K562 (cell line): ENCODE measurements around the gene LCA5. TPM values are rescaled to one million over a fixed set of nuclear protein-coding genes. Genes with fewer than 3 reads are reported as not detected.

Source experiments
- ARID2 ChIP-seq: fragments of 450-650 bp; IDR thresholded peaks from 2 replicates; pipeline ENCODE4 v1.6.1; 2017; ENCODE audit warnings: antibody characterized with exemption, mild to moderate bottlenecking
- CBFA2T3 ChIP-seq: fragments of 450-650 bp; IDR thresholded peaks from 2 replicates; pipeline ENCODE4 v1.6.1; 2017
- CUX1 ChIP-seq: fragments of 200-800 bp; sonication (Bioruptor generic); IDR thresholded peaks from 2 replicates; pipeline ENCODE4 v1.6.1; 2016; ENCODE audit warnings: missing genetic modification characterization, missing compliant biosample characterization
- E2F5 ChIP-seq: sonication (generic); formaldehyde crosslinking; IDR thresholded peaks from 2 replicates; pipeline ENCODE4 v1.8.0; 2022; ENCODE audit warnings: mild to moderate bottlenecking, missing genetic modification reagents
- ELK1 ChIP-seq: sonication (generic); formaldehyde crosslinking; IDR thresholded peaks from 2 replicates; pipeline ENCODE4 v1.8.1; 2022; ENCODE audit warnings: missing genetic modification reagents
- HOXB6 ChIP-seq: fragments of 250-450 bp; sonication (Bioruptor Pico); IDR thresholded peaks from 2 replicates; pipeline ENCODE4 v1.5.1; 2022; ENCODE audit warnings: mild to moderate bottlenecking, borderline replicate concordance
- L3MBTL2 ChIP-seq: fragments of 450-650 bp; IDR thresholded peaks from 2 replicates; pipeline ENCODE4 v1.6.1; 2016; ENCODE audit warnings: mild to moderate bottlenecking, moderate library complexity
- MAFG ChIP-seq: fragments of 450-650 bp; conservative IDR thresholded peaks from 2 replicates; pipeline ENCODE4 v1.6.1; 2016; ENCODE audit warnings: missing genetic modification characterization, missing compliant biosample characterization
- MYNN ChIP-seq, 2 experiments: sonication (generic); formaldehyde crosslinking in 1 of 2; IDR thresholded peaks; 2 replicates each; pipeline versions ENCODE4 v1.5.0 to v1.6.1; 2016 to 2020; ENCODE audit warnings: antibody characterized with exemption in 1 of 2, missing genetic modification reagents in 1 of 2
- NKRF ChIP-seq: fragments of 450-650 bp; IDR thresholded peaks from 2 replicates; pipeline ENCODE4 v1.6.1; 2016; ENCODE audit warnings: borderline replicate concordance
- RBM25 ChIP-seq: fragments of 200-400 bp; formaldehyde crosslinking; IDR thresholded peaks from 2 replicates; pipeline ENCODE4 v1.6.1; 2018; ENCODE audit warnings: low read length, low read depth, moderate library complexity; ENCODE audit not compliant: severe bottlenecking
- SMC3 ChIP-seq: conservative IDR thresholded peaks from 2 replicates; pipeline ENCODE4 v1.6.1; 2011; ENCODE audit warnings: low read depth, low read length, improper control_type of control experiment; ENCODE audit not compliant: insufficient read depth
- TAL1 ChIP-seq: fragments of 450-650 bp; IDR thresholded peaks from 2 replicates; pipeline ENCODE4 v1.6.1; 2016; ENCODE audit warnings: mild to moderate bottlenecking
- TEAD1 ChIP-seq, 2 experiments: fragments of 450-650 bp in 1 of 2; sonication (generic) in 1 of 2; formaldehyde crosslinking; IDR thresholded peaks; 2 replicates each; pipeline versions ENCODE4 v1.4.0 to v1.8.0; 2020 to 2022; ENCODE audit warnings: mild to moderate bottlenecking in 2 of 2, missing genetic modification reagents in 1 of 2
- ZBTB1 ChIP-seq: sonication (generic); formaldehyde crosslinking; IDR thresholded peaks from 2 replicates; pipeline ENCODE4 v1.8.1; 2023; ENCODE audit warnings: missing genetic modification reagents, low read depth, mild to moderate bottlenecking, borderline replicate concordance
- ZNF143 ChIP-seq: sonication (generic); formaldehyde crosslinking; IDR thresholded peaks from 2 replicates; pipeline ENCODE4 v1.9.0; 2022; ENCODE audit warnings: mild to moderate bottlenecking, missing genetic modification reagents
- ZNF766 ChIP-seq: fragments of 200-800 bp; sonication (Bioruptor generic); conservative IDR thresholded peaks from 2 replicates; pipeline ENCODE4 v1.6.1; 2016; ENCODE audit warnings: missing genetic modification characterization, missing compliant biosample characterization
- ZNF785 ChIP-seq: fragments of 250-450 bp; sonication (Bioruptor Pico); IDR thresholded peaks from 2 replicates; pipeline ENCODE4 v1.4.0; 2020; ENCODE audit warnings: mild to moderate bottlenecking
- ZSCAN32 ChIP-seq: fragments of 450-650 bp; formaldehyde crosslinking; IDR thresholded peaks from 2 replicates; pipeline ENCODE4 v1.4.0; 2020; ENCODE audit warnings: mild to moderate bottlenecking, moderate library complexity
- polyA plus RNA-seq, 8 experiments: library from polyadenylated mRNA; depleted of rRNA in 4 of 8; stranded (reverse) in 5 of 8; unstranded in 3 of 8; fragments of >200 nt; fragmentation: Nextera tagmentation in 2 of 8; fragmentation: Illumina TruSeq in 1 of 8; extraction: Ambion mirVana in 2 of 8; extraction: Trizol in 1 of 8; gene quantifications; 2 replicates each; pipeline versions ENCODE4 v1.2.1 to v1.2.3, GENCODE V29; 2011 to 2014; ENCODE audit warnings: inconsistent platforms in 1 of 8, missing spikeins in 1 of 8
- total RNA-seq, 7 experiments: library from RNA; depleted of rRNA in 6 of 7; stranded (reverse); fragments of >200 nt in 6 of 7; fragmentation: Illumina TruSeq in 2 of 7; extraction: Trizol in 2 of 7; gene quantifications; 2 replicates each; pipeline versions ENCODE4 v1.2.1 to v1.2.3, GENCODE V29; 2011 to 2021; ENCODE audit warnings: low replicate concordance in 1 of 7

Gene LCA5
- total and polyA plus RNA-seq, 9 of the 15 experiments (the other 6 are each of a cell fraction or from before 2014, with no cell fraction given): 1.0 to 3.4 (median 1.8) TPM

GRCh38 chr6:79525272-79526100, 11.7 kb downstream of the LCA5 start (continued):
- TF ChIP-seq CUX1 (CRISPR knock-in tag) (0 out of 2 replicates have a peak, but pooled peaks have one; percentile 21), ZNF766 (CRISPR knock-in tag) (peak; percentile 78), TEAD1 (CRISPR knock-in tag; IDR thresholded peaks at IDR 0.05) (no peak), TAL1 (peak; percentile 57), SMC3 (no peak), NKRF (no peak), E2F5 (CRISPR knock-in tag) (no peak), CBFA2T3 (peak; percentile 86), MAFG (tag) (no peak), ELK1 (no peak), MYNN (IDR thresholded peaks at IDR 0.05) (no peak), MYNN (CRISPR knock-in tag; IDR thresholded peaks at IDR 0.05) (no peak), L3MBTL2 (peak; percentile 75), ZSCAN32 (CRISPR knock-in tag) (no peak), HOXB6 (no peak), ZNF143 (CRISPR knock-in tag) (no peak), ZBTB1 (CRISPR knock-in tag) (0 out of 2 replicates have a peak, but pooled peaks have one; percentile 26), ZNF785 (CRISPR knock-in tag) (no peak), RBM25 (no peak), ARID2 (no peak)
